Esophagus muscularis mucosa (tissue), 4 donors: ENCODE measurements around the gene ARID1B. TPM values are rescaled to one million over a fixed set of nuclear protein-coding genes. Genes with fewer than 3 reads are reported as not detected.

Experiments used
- DNase-seq: peaks from one replicate; pipeline ENCODE4 v3.0.0-alpha.2; 2017; ENCODE audit errors: extremely low spot score
- H3K27ac ChIP-seq, 4 donors: fragments of 200-600 bp; sonication (generic); replicated peaks in 1 of 4; 1 replicate in 3 of 4; 2 replicates in 1 of 4; pipeline ENCODE4 v1.5.1; 2016 to 2019; ENCODE audit warnings: mild to moderate bottlenecking in 1 of 4
- H3K27me3 ChIP-seq, 4 donors: fragments of 200-600 bp; sonication (generic); one replicate each; pipeline versions ENCODE4 v1.5.1 to v1.6.0; 2016 to 2019
- H3K36me3 ChIP-seq, 4 donors: fragments of 200-600 bp; sonication (generic); one replicate each; pipeline ENCODE4 v1.5.1; 2016 to 2019
- H3K4me1 ChIP-seq, 4 donors: fragments of 200-600 bp; sonication (generic); one replicate each; pipeline ENCODE4 v1.5.1; 2016 to 2019
- H3K4me3 ChIP-seq, 4 donors: fragments of 200-600 bp; sonication (generic); 1 replicate in 2 of 4; 2 replicates in 2 of 4; pipeline ENCODE4 v1.5.1; 2016 to 2019; ENCODE audit warnings: mild to moderate bottlenecking in 4 of 4, moderate library complexity in 1 of 4
- H3K9me3 ChIP-seq, 4 donors: fragments of 200-600 bp; sonication (generic); 1 replicate in 3 of 4; 2 replicates in 1 of 4; pipeline ENCODE4 v1.5.1; 2016 to 2019
- CTCF ChIP-seq, 3 experiments: fragments of 200-600 bp in 2 of 3; fragments of 450-650 bp in 1 of 3; sonication (generic) in 2 of 3; IDR thresholded peaks; one replicate each; pipeline ENCODE4 v1.5.1; 2017 to 2019; ENCODE audit warnings: antibody characterized with exemption in 3 of 3, mild to moderate bottlenecking in 2 of 3, moderate library complexity in 1 of 3
- EP300 ChIP-seq: sonication (generic); formaldehyde crosslinking; IDR thresholded peaks from one replicate; pipeline ENCODE4 v1.6.1; 2017; ENCODE audit warnings: antibody characterized with exemption
- POLR2A ChIP-seq: fragments of 450-650 bp; IDR thresholded peaks from one replicate; pipeline ENCODE4 v1.6.1; 2017; ENCODE audit warnings: antibody characterized with exemption, moderate library complexity, mild to moderate bottlenecking, low read depth
- POLR2AphosphoS5 ChIP-seq, 2 donors: sonication (generic); formaldehyde crosslinking; IDR thresholded peaks; one replicate each; pipeline ENCODE4 v1.6.1; 2017; ENCODE audit warnings: antibody characterized with exemption in 2 of 2
- WGBS: methylation state at CpG from one replicate; pipeline ENCODE4 v1.1.5; 2018; 5-methylcytosine and 5-hydroxymethylcytosine counted together
- intact Hi-C: fragments of 100-400 bp; cut with DNase I; formaldehyde crosslinking; loops from one replicate; pipeline ENCODE4 v1.15.1; 2023
- total RNA-seq, 4 donors: library from RNA; depleted of rRNA; stranded (reverse); fragments of >200 nt; gene quantifications; one replicate each; pipeline versions ENCODE4 v1.1.0 to v1.2.1, GENCODE V29; 2016

Gene ARID1B
- total RNA-seq, 4 donors from 2014 or later = 55.0 to 87.2 (median 72.7) TPM

- WGBS = 96% methylated on average over 4 of the region's 4 CpGs
- H3K4me3 ChIP-seq = no peak overlapping the region
- H3K4me1 ChIP-seq = peaks cover 57 to 81% (median 70%) of the 10 kb centered on the region in 4 donors
- intact Hi-C loops = no loop called here
- no peaks in the 10 kb centered on the region for H3K36me3 ChIP-seq
- no peak for DNase-seq
- TF ChIP-seq CTCF (IDR thresholded peaks at IDR 0.05) (no peak), POLR2A (no peak), EP300 (no peak), POLR2AphosphoS5 (IDR thresholded peaks at IDR 0.05) (no peak)
- no peak overlapping the region for H3K27ac ChIP-seq
- H3K27me3 ChIP-seq = no peaks in the 10 kb centered on the region
- no peaks in the 10 kb centered on the region for H3K9me3 ChIP-seq
Observed at GRCh38 chr6:156884306-156884705, 107.1 kb downstream of the ARID1B start.

GRCh38 chr6:156885562-156885961, 108.4 kb downstream of the ARID1B start:
- H3K36me3 ChIP-seq = no peaks in the 10 kb centered on the region
- DNase-seq = no peak
- WGBS = 74% methylated on average over 2 of the region's 2 CpGs
- no peak overlapping the region for H3K27ac ChIP-seq
- H3K4me1 ChIP-seq = peaks cover 59 to 78% (median 76%) of the 10 kb centered on the region in 4 donors
- intact Hi-C loops = no loop called here
- TF ChIP-seq POLR2AphosphoS5 (IDR thresholded peaks at IDR 0.05) (no peak), EP300 (no peak), CTCF (IDR thresholded peaks at IDR 0.05) (no peak), POLR2A (no peak)
- H3K4me3 ChIP-seq = no peak overlapping the region
- H3K9me3 ChIP-seq = no peaks in the 10 kb centered on the region
- H3K27me3 ChIP-seq = no peaks in the 10 kb centered on the region

GRCh38 chr6:156886409-156886808, 109.2 kb downstream of the ARID1B start:
- intact Hi-C loops = no loop called here
- Histone ChIP-seq H3K36me3 (no peaks in the 10 kb centered on the region), H3K4me3 (no peak overlapping the region), H3K9me3 (no peaks in the 10 kb centered on the region), H3K4me1 (peaks cover 59 to 77% (median 76%) of the 10 kb centered on the region in 4 donors), H3K27me3 (no peaks in the 10 kb centered on the region), H3K27ac (no peak overlapping the region)
- no peak for DNase-seq
- TF ChIP-seq EP300 (no peak), CTCF (IDR thresholded peaks at IDR 0.05) (no peak), POLR2A (no peak), POLR2AphosphoS5 (IDR thresholded peaks at IDR 0.05) (no peak)
- WGBS = 54% methylated on average over 8 of the region's 8 CpGs

- whole genome bisulfite sequencing = 88% methylated on average over 6 of the region's 6 CpGs
- no peak overlapping the region for H3K4me3 ChIP-seq
- no peak overlapping the region for H3K27ac ChIP-seq
- H3K9me3 ChIP-seq = no peaks in the 10 kb centered on the region
- DNase-seq = no peak
- TF ChIP-seq EP300 (no peak), CTCF (IDR thresholded peaks at IDR 0.05) (no peak), POLR2AphosphoS5 (IDR thresholded peaks at IDR 0.05) (no peak), POLR2A (no peak)
- no peaks in the 10 kb centered on the region for H3K36me3 ChIP-seq
- H3K27me3 ChIP-seq = no peaks in the 10 kb centered on the region
- intact Hi-C loops = no loop called here
- H3K4me1 ChIP-seq = peaks cover 51 to 68% (median 64%) of the 10 kb centered on the region in 4 donors
Observed at GRCh38 chr6:156887623-156888269, 110.6 kb downstream of the ARID1B start.

- Histone ChIP-seq H3K36me3 (no peaks in the 10 kb centered on the region), H3K4me1 (peaks cover 47 to 52% (median 52%) of the 10 kb centered on the region in 4 donors), H3K27me3 (no peaks in the 10 kb centered on the region), H3K27ac (no peak overlapping the region), H3K9me3 (no peaks in the 10 kb centered on the region), H3K4me3 (no peak overlapping the region)
- intact Hi-C loops = no loop called here
- no peak for DNase-seq
- TF ChIP-seq POLR2A (no peak), EP300 (no peak), CTCF (IDR thresholded peaks at IDR 0.05) (no peak), POLR2AphosphoS5 (IDR thresholded peaks at IDR 0.05) (no peak)
- 93% methylated on average over 6 of the region's 6 CpGs for WGBS
Observed at GRCh38 chr6:156889469-156889868, 112.3 kb downstream of the ARID1B start.
